ENCODE data around the gene USP32. TPM values are rescaled to one million over a fixed set of nuclear protein-coding genes. Genes with fewer than 3 reads are reported as not detected.
A peak's percentile ranks its signal among the peaks of the same experiment; 100 is the strongest.

Gene USP32
- total and polyA plus RNA-seq, 2 of the 8 experiments (the other 6 are each of a cell fraction or from before 2014, with no cell fraction given), result 29.6 to 112 TPM

DNA sequence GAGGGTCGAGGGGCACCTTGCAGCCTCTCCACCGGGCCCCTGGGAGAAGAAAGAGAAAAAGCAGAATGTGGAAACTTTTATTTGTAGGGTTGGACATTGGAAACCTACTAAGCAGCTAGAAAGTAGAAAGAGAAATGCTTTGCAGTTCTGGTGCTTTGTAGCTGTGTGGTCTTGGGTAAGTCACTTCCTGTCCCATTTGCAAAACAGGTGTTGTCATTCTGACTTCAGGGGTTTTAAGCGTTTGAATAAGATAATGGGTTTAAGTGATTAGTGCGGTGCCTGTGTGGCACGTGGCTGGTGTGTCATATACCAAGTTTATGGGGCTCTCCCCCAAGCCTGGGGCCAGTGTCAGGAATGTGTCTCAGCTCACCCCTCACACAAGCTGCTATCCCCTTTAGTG, 240.6 kb downstream of the USP32 start:
- Histone ChIP-seq H3K79me1 (ENCODE audit: low read depth, low read length) (no peaks in the 10 kb centered on the region), H2BK15ac (ENCODE audit: low read length) (0 out of 2 replicates have a peak overlapping the region, but pooled peaks have one; percentile 61), H2BK12ac (ENCODE audit: low read depth, low read length) (0 out of 2 replicates have a peak overlapping the region, but pooled peaks have one; percentile 52), H3K9ac (replicated peaks in 1 of 4; ENCODE audit: extremely low read depth in 1 of 4, low read depth in 3 of 4, low read length in 3 of 4) (no peak overlapping the region), H3K36me3 (ENCODE audit: control insufficient read depth in 2 of 4, insufficient read depth in 4 of 4, low read length in 3 of 4) (no peaks in the 10 kb centered on the region), H3K4me2 (ENCODE audit: insufficient read depth in 1 of 2, low read depth in 2 of 2, low read length in 2 of 2) (peak overlapping the region; percentile 74 to 80; a peak in 3 of 4 replicates), H2BK5ac (ENCODE audit: low read depth, low read length) (no peak overlapping the region), H3K23ac (ENCODE audit: insufficient read length) (no peak overlapping the region), H3K9me3 (ENCODE audit: insufficient read depth in 2 of 2, low read depth in 1 of 2, low read length in 1 of 2) (no peaks in the 10 kb centered on the region), H3K27ac (ENCODE audit: low read depth, low read length) (no peak overlapping the region), H3K14ac (ENCODE audit: insufficient read length) (no peak overlapping the region), H3K4me3 (ENCODE audit: extremely low read depth in 1 of 4, insufficient read depth in 2 of 4, low read depth in 3 of 4, low read length in 4 of 4) (peak overlapping the region in 1 of 4 experiments; percentile 78; a peak in 2 of 8 replicates), H3K27me3 (replicated peaks in 1 of 4; ENCODE audit: control insufficient read depth in 3 of 4, extremely low read depth in 1 of 4, insufficient read depth in 3 of 4, low read length in 3 of 4) (peaks cover 3 to 40% (median 30%) of the 10 kb centered on the region in 4 experiments), H4K8ac (ENCODE audit: extremely low read depth, insufficient read depth, low read length) (no peak overlapping the region), H4K5ac (ENCODE audit: insufficient read length, low read depth, low read length) (no peak overlapping the region), H2BK120ac (replicated peaks; ENCODE audit: low read depth, low read length) (no peak overlapping the region), H3K18ac (ENCODE audit: extremely low read depth, low read length) (peak overlapping the region; percentile 24; the same call in 1 of the 2 replicates), H3K4me1 (replicated peaks in 1 of 4; ENCODE audit: control insufficient read depth in 3 of 4, insufficient read depth in 4 of 4, low read length in 3 of 4) (peaks cover 0 to 23% (median 7%) of the 10 kb centered on the region in 4 experiments; a peak in 6 of 7 replicates), H3K23me2 (ENCODE audit: low read depth, low read length) (peaks cover 15% of the 10 kb centered on the region; the same call in 1 of the 2 replicates), H4K91ac (replicated peaks; ENCODE audit: insufficient read length, low read length) (no peak overlapping the region), H2AK5ac (ENCODE audit: low read depth, low read length) (no peak overlapping the region), H2BK20ac (ENCODE audit: low read length) (no peak overlapping the region), H3K79me2 (ENCODE audit: control insufficient read depth in 1 of 2, insufficient read depth in 2 of 2, low read length in 2 of 2) (no peaks in the 10 kb centered on the region), H3K4ac (replicated peaks; ENCODE audit: insufficient read length, low read depth, low read length) (no peak overlapping the region), H4K20me1 (replicated peaks in 1 of 2; ENCODE audit: control insufficient read depth in 1 of 2, insufficient read depth in 2 of 2, low read length in 2 of 2) (peaks cover 0 to 3% of the 10 kb centered on the region in 2 experiments), H3K56ac (replicated peaks; ENCODE audit: insufficient read length, low read depth, low read length) (no peak overlapping the region), H2AFZ (ENCODE audit: low read length) (no peak overlapping the region)
- DNase-seq (ENCODE audit: low read depth in 1 of 2, low spot score in 2 of 2) (peak in 1 of 2 experiments; percentile 49), FAIRE-seq (no peak)
- no peak for TF ChIP-seq SIRT6 (IDR thresholded peaks at IDR 0.05; ENCODE audit: low read length)
- no peak for TF ChIP-seq GABPA (IDR thresholded peaks at IDR 0.05; ENCODE audit: borderline replicate concordance, insufficient read depth, low read length)
- TF ChIP-seq, protein P1, sequence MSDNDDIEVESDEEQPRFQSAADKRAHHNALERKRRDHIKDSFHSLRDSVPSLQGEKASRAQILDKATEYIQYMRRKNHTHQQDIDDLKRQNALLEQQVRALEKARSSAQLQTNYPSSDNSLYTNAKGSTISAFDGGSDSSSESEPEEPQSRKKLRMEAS (IDR thresholded peaks at IDR 0.05), result no peak
- TF ChIP-seq JUND (IDR thresholded peaks at IDR 0.05; ENCODE audit: low read length), result no peak
- TF ChIP-seq CREB1 (IDR thresholded peaks at IDR 0.05), result no peak
- TF ChIP-seq CTBP2 (IDR thresholded peaks at IDR 0.05; ENCODE audit: borderline replicate concordance, insufficient read depth, insufficient read length, low read length), result no peak
- TF ChIP-seq POLR2A (IDR thresholded peaks at IDR 0.05; ENCODE audit: control extremely low read depth in 1 of 2, low read depth in 2 of 2, low read length in 2 of 2), result no peak
- peak; percentile 49; the same call in 1 of the 2 replicates for TF ChIP-seq KDM1A (IDR thresholded peaks at IDR 0.05; ENCODE audit: borderline replicate concordance, low read length)
- POLR2A ChIA-PET (ENCODE audit: partially characterized antibody), result interaction anchor here (1.3 to 3.3 kb wide), 3 partner anchors 10 to 23 kb away, joined by 5 to 23 read pairs (median 6); no protein-coding TSS in a partner anchor
- CTCF ChIA-PET (ENCODE audit: partially characterized antibody), result interaction anchor here (0.8 to 6.8 kb wide), 5 partner anchors 10 to 414 kb away, joined by 3 to 94 read pairs (median 4); no protein-coding TSS in a partner anchor
- WGBS, 2 experiments (ENCODE audit: extremely low coverage in 1 of 2, insufficient coverage in 1 of 2, insufficient read length in 1 of 2, insufficient replicate concordance in 2 of 2, low coverage in 1 of 2, low lambda C conversion rate in 2 of 2, missing lambda C conversion rate in 1 of 2), result 47% methylated on average over 5 of the region's 5 CpGs; no CpG with 5 or more reads in 1 of the 2 experiments
